ENCODE measurements around the gene OPTC. TPM values are rescaled to one million over a fixed set of nuclear protein-coding genes. Genes with fewer than 3 reads are reported as not detected.

Gene OPTC
- polyA plus RNA-seq, 3 donors, result not detected

Other genes with a start within 250 kb of the OPTC start
- gene BTG2, start 188.6 kb upstream of the OPTC start, polyA plus RNA-seq (ENCODE audit: insufficient read length in 3 of 3), result 100 to 1,000 TPM in 2 of 3 donors, 10 to 100 TPM in 1; 91.8 to 119 (median 100) TPM
- 10 to 100 TPM; 30.8 to 48.2 (median 36.7) TPM for gene FMOD, start 143.0 kb upstream of the OPTC start, polyA plus RNA-seq (ENCODE audit: insufficient read length in 3 of 3)
- gene PRELP, start 18.3 kb upstream of the OPTC start, polyA plus RNA-seq (ENCODE audit: insufficient read length in 3 of 3), result 1 to 10 TPM; 2.8 to 3.9 (median 3.4) TPM
- gene ATP2B4, start 132.7 kb downstream of the OPTC start, polyA plus RNA-seq (ENCODE audit: insufficient read length in 3 of 3), result 10 to 100 TPM; 62.6 to 66.1 (median 62.6) TPM

Data from renal pelvis (tissue), 3 donors.